ENCODE data around the gene TAF1B. TPM values are rescaled to one million over a fixed set of nuclear protein-coding genes. Genes with fewer than 3 reads are reported as not detected.

Gene TAF1B
- total and polyA plus RNA-seq, 9 donors: 6.4 to 22.0 (median 14.4) TPM

GRCh38 chr2:9814129-9814868 is 29.0 kb upstream of the TAF1B start:
- peak in 1 of 5 donors; percentile 30 for DNase-seq
- Histone ChIP-seq H3K9me3 (no peaks in the 10 kb centered on the region), H3K4me3 (no peak overlapping the region), H3K4me1 (ENCODE audit: insufficient read depth) (no peaks in the 10 kb centered on the region), H3K27me3 (no peaks in the 10 kb centered on the region), H3K36me3 (no peaks in the 10 kb centered on the region), H3K27ac (no peak overlapping the region)
- 62 to 71% (median 63%) methylated on average over 22 to 24 of the region's 24 CpGs for WGBS, 3 donors
- intact Hi-C loops (cut with DNase I): loop anchor here in 3 of 4 donors (10.0 kb wide), 3 partner anchors 241 to 621 kb away; no protein-coding TSS in a partner anchor
- TF ChIP-seq CTCF (IDR thresholded peaks at IDR 0.05) (no peak), POLR2A (IDR thresholded peaks at IDR 0.05) (no peak)

- WGBS, 3 donors: 93 to 98% (median 97%) methylated on average over 4 of the region's 4 CpGs
- Histone ChIP-seq H3K36me3 (no peaks in the 10 kb centered on the region), H3K9me3 (no peaks in the 10 kb centered on the region), H3K27me3 (no peaks in the 10 kb centered on the region), H3K4me1 (ENCODE audit: insufficient read depth) (no peaks in the 10 kb centered on the region), H3K4me3 (no peak overlapping the region), H3K27ac (no peak overlapping the region)
- peak in 1 of 5 donors; percentile 10 for DNase-seq
- intact Hi-C loops (cut with DNase I): loop anchor here in 3 of 4 donors (10.0 kb wide), 3 partner anchors 240 to 620 kb away; no protein-coding TSS in a partner anchor
- TF ChIP-seq POLR2A (IDR thresholded peaks at IDR 0.05): no peak
- TF ChIP-seq CTCF (IDR thresholded peaks at IDR 0.05): no peak
- TF ChIP-seq EP300 (IDR thresholded peaks at IDR 0.05): no peak
Observed at GRCh38 chr2:9815076-9815475, 28.2 kb upstream of the TAF1B start.

- H3K4me1 ChIP-seq (ENCODE audit: insufficient read depth): no peaks in the 10 kb centered on the region
- H3K27ac ChIP-seq: no peak overlapping the region
- no peaks in the 10 kb centered on the region for H3K9me3 ChIP-seq
- peak in 1 of 5 donors; percentile 23 for DNase-seq
- intact Hi-C loops (cut with DNase I): loop anchor here in 3 of 4 donors (10.0 kb wide), 3 partner anchors 239 to 619 kb away; no protein-coding TSS in a partner anchor
- H3K27me3 ChIP-seq: no peaks in the 10 kb centered on the region
- 83 to 92% (median 87%) methylated on average over 17 of the region's 17 CpGs for WGBS, 3 donors
- no peak overlapping the region for H3K4me3 ChIP-seq
- no peaks in the 10 kb centered on the region for H3K36me3 ChIP-seq
- TF ChIP-seq POLR2A (IDR thresholded peaks at IDR 0.05): no peak
- TF ChIP-seq EP300 (IDR thresholded peaks at IDR 0.05): no peak
- no peak for TF ChIP-seq CTCF (IDR thresholded peaks at IDR 0.05)
Observed at GRCh38 chr2:9815844-9816279, 27.4 kb upstream of the TAF1B start.

GRCh38 chr2:9818097-9818496 is 25.2 kb upstream of the TAF1B start:
- intact Hi-C loops (cut with DNase I): loop anchor here in 3 of 4 donors (10.0 kb wide), 3 partner anchors 237 to 617 kb away; no protein-coding TSS in a partner anchor
- H3K27ac ChIP-seq: no peak overlapping the region
- 79 to 84% (median 84%) methylated on average over 2 of the region's 2 CpGs for whole genome bisulfite sequencing, 3 donors
- H3K9me3 ChIP-seq: no peaks in the 10 kb centered on the region
- no peak overlapping the region for H3K4me3 ChIP-seq
- DNase-seq: no peak
- no peaks in the 10 kb centered on the region for H3K36me3 ChIP-seq
- H3K27me3 ChIP-seq: no peaks in the 10 kb centered on the region
- no peaks in the 10 kb centered on the region for H3K4me1 ChIP-seq (ENCODE audit: insufficient read depth)
- TF ChIP-seq POLR2A (IDR thresholded peaks at IDR 0.05): no peak
- TF ChIP-seq EP300 (IDR thresholded peaks at IDR 0.05): no peak
- no peak for TF ChIP-seq CTCF (IDR thresholded peaks at IDR 0.05)

Measured in ovary (tissue), 9 donors.